ENCODE data around the gene RBM48. TPM values are rescaled to one million over a fixed set of nuclear protein-coding genes. Genes with fewer than 3 reads are reported as not detected.

Gene RBM48
- total and polyA plus RNA-seq, 10 donors = 6.6 to 28.3 (median 18.8) TPM

DNA sequence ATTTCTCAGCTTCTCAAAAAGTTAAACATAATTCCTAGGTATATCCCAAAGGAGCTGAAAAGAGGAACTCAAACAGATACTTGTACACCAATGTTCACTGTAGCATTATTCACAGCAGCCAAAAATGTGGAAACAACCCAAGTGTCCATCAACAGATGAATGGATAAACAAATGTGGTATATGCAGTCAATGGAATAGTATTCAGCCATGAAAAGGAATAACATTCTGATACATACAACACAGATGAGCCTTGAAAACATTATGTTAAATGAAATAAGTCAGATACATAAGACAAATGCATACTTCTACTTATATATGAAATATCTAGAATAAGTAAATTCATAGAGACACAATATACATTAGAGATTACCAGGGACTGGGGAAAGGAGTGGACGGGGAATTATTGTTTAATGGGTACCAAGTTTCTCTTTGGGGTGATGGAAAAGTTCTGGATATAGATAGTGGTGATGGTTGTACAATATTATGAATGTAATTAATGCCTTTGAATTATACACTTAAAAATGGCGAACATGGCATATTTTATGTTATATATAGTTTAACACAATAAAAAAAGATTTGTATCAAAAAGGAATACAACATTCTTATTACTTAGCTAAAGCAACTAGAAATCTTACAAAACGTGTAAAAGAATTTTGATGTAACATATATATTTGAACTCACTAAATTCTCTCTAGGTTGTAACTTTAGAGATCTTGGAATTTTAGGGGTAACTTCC is 15.3 kb upstream of the RBM48 start:
- Histone ChIP-seq H3K9me3 (no peaks in the 10 kb centered on the region), H3K27me3 (replicated peaks in 1 of 7) (no peaks in the 10 kb centered on the region), H3K27ac (no peak overlapping the region), H3K36me3 (peaks cover 0 to 94% (median 34%) of the 10 kb centered on the region in 6 donors), H3K4me1 (no peaks in the 10 kb centered on the region), H3K4me3 (no peak overlapping the region)
- TF ChIP-seq POLR2A (IDR thresholded peaks at IDR 0.05) = no peak
- TF ChIP-seq, protein P1, sequence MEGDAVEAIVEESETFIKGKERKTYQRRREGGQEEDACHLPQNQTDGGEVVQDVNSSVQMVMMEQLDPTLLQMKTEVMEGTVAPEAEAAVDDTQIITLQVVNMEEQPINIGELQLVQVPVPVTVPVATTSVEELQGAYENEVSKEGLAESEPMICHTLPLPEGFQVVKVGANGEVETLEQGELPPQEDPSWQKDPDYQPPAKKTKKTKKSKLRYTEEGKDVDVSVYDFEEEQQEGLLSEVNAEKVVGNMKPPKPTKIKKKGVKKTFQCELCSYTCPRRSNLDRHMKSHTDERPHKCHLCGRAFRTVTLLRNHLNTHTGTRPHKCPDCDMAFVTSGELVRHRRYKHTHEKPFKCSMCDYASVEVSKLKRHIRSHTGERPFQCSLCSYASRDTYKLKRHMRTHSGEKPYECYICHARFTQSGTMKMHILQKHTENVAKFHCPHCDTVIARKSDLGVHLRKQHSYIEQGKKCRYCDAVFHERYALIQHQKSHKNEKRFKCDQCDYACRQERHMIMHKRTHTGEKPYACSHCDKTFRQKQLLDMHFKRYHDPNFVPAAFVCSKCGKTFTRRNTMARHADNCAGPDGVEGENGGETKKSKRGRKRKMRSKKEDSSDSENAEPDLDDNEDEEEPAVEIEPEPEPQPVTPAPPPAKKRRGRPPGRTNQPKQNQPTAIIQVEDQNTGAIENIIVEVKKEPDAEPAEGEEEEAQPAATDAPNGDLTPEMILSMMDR (IDR thresholded peaks at IDR 0.05 in 8 of 11, conservative IDR thresholded peaks at IDR 0.05 in 3 of 11) = no peak
- TF ChIP-seq POLR2AphosphoS5 (IDR thresholded peaks at IDR 0.05) = no peak
- DNase-seq = no peak
- 61 to 65% (median 63%) methylated on average over 3 of the region's 3 CpGs for WGBS, 5 donors
- intact Hi-C loops (cut with DNase I; ENCODE audit: low total_unique reads) = no loop called here

DNA sequence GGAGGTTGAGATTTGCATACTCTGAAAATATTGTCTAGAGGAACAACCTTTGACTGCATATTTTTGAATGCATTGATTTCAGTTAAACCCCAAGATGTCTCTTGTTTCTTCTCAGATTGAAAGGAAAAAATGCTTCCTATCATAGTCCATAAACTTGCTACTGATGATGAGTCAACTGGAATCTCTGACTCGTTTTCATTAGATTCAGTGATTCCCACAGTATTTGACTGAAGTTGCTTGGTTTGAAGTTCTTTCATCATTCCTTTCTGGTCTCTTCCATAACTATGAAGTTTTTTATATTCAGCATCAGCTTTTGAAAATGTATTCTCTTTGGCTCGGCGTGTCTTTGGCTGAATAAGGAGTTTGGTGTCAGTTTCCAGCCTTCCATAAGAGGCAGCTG is 11.0 kb upstream of the RBM48 start:
- no peak overlapping the region for H3K27ac ChIP-seq
- intact Hi-C loops (cut with DNase I; ENCODE audit: low total_unique reads) = no loop called here
- no peak for TF ChIP-seq POLR2A (IDR thresholded peaks at IDR 0.05)
- TF ChIP-seq, protein P1 (IDR thresholded peaks at IDR 0.05 in 8 of 11, conservative IDR thresholded peaks at IDR 0.05 in 3 of 11) = no peak
- TF ChIP-seq POLR2AphosphoS5 (IDR thresholded peaks at IDR 0.05) = no peak
- DNase-seq = no peak
- peaks cover 0 to 86% (median 22%) of the 10 kb centered on the region in 6 donors for H3K36me3 ChIP-seq
- WGBS, 5 donors = 87 to 96% (median 91%) methylated on average over 3 of the region's 3 CpGs
- no peak overlapping the region for H3K4me3 ChIP-seq
- H3K27me3 ChIP-seq (replicated peaks in 1 of 7) = no peaks in the 10 kb centered on the region
- no peaks in the 10 kb centered on the region for H3K9me3 ChIP-seq
- peaks cover 0 to 4% (median 0%) of the 10 kb centered on the region in 6 donors for H3K4me1 ChIP-seq

DNA sequence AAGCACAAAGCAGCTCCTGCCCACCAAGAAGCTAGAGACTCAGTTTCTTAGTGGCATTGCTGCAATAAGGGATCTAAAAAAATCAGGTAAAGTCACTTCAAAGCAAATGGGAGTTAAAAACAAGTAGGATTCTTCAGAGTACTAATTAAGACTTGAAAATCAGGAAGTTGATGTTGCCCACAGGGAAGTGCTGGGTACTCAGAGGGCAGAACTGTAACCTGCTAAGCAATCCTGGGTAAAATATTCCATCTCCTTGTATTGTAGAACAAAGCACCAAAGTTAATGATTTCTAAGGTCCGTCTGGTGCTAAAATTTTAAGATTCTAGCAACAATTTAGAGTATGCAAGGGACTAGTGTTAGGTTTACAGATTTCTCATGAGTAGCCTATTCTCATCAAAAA is 8.6 kb upstream of the RBM48 start:
- Histone ChIP-seq H3K27me3 (replicated peaks in 1 of 7) (no peaks in the 10 kb centered on the region), H3K9me3 (no peaks in the 10 kb centered on the region), H3K4me1 (peaks cover 0 to 4% (median 0%) of the 10 kb centered on the region in 6 donors), H3K36me3 (peaks cover 0 to 66% (median 22%) of the 10 kb centered on the region in 6 donors), H3K4me3 (no peak overlapping the region), H3K27ac (no peak overlapping the region)
- intact Hi-C loops (cut with DNase I; ENCODE audit: low total_unique reads) = no loop called here
- TF ChIP-seq POLR2A (IDR thresholded peaks at IDR 0.05) = no peak
- no peak for TF ChIP-seq POLR2AphosphoS5 (IDR thresholded peaks at IDR 0.05)
- TF ChIP-seq, protein P1 (IDR thresholded peaks at IDR 0.05 in 8 of 11, conservative IDR thresholded peaks at IDR 0.05 in 3 of 11) = no peak
- no peak for DNase-seq
- 86 to 97% (median 93%) methylated on average over 1 of the region's 1 CpG for WGBS, 5 donors

DNA sequence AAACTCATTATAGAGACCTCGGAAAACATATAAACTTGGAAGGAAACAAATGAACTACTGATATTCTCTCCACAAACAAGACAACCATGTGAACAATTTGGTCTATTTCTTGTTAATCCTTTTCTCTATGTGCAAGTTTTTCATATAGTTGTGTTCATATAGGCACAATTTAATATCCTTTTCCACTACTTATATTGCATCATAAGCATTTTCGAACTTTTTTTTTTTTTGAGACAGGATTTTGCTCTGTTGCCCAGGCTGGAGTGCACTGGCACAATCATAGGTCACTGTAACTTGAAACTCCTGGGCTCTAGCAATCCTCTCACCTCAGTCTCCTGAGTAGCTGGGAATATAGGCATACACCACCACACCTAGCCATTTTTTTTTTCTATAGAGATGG is 5.5 kb upstream of the RBM48 start:
- no peak overlapping the region for H3K4me3 ChIP-seq
- 91 to 95% (median 92%) methylated on average over 2 of the region's 2 CpGs for WGBS, 5 donors

More for the DNA sequence above, 5.5 kb upstream of the RBM48 start:
- TF ChIP-seq POLR2A (IDR thresholded peaks at IDR 0.05) (no peak), POLR2AphosphoS5 (IDR thresholded peaks at IDR 0.05) (no peak)
- TF ChIP-seq, protein P1 (IDR thresholded peaks at IDR 0.05 in 8 of 11, conservative IDR thresholded peaks at IDR 0.05 in 3 of 11) = no peak
- H3K9me3 ChIP-seq = no peaks in the 10 kb centered on the region
- no peak for DNase-seq
- no peak overlapping the region for H3K27ac ChIP-seq
- intact Hi-C loops (cut with DNase I; ENCODE audit: low total_unique reads) = no loop called here
- peaks cover 0 to 35% (median 7%) of the 10 kb centered on the region in 6 donors for H3K36me3 ChIP-seq
- peaks cover 0 to 30% (median 17%) of the 10 kb centered on the region in 6 donors for H3K4me1 ChIP-seq
- no peaks in the 10 kb centered on the region for H3K27me3 ChIP-seq (replicated peaks in 1 of 7)
